ENCODE data around the gene LMNTD1. TPM values are rescaled to one million over a fixed set of nuclear protein-coding genes. Genes with fewer than 3 reads are reported as not detected.

The LMNTD1 gene
- total RNA-seq, 2 experiments from 2014 or later: not detected

DNA sequence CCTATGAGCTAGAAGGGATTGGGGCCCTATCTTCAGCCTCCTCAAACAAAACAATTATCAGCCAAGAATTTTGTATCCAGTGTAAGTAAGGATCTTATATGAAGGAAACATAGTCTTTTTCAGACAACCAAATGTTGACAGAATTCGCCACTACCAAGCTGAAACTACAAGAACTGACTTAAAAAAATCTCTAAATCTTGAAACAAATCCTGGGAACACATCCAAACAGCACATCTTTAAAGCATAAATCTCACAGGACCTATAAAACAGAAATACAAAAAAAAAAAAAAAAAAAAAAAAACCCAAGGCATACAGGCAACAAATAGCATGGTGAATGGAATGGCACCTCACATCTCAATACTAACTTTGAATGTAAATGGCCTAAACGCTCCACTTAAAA lies 41.3 kb upstream of the LMNTD1 start:
- POLR2A ChIA-PET: interaction anchor here (0.7 kb wide), 1 partner anchor 68 kb away, joined by 5 read pairs; no protein-coding TSS in a partner anchor
- no peak overlapping the region for H3K27ac ChIP-seq (ENCODE audit: low read depth, low read length, poor library complexity, severe bottlenecking)
- no peaks in the 10 kb centered on the region for H3K9me2 ChIP-seq (ENCODE audit: insufficient read depth, low read length)
- DNase-seq (ENCODE audit: low spot score): no peak
- intact Hi-C loops (cut with micrococcal nuclease; ENCODE audit: unreplicated experiment): no loop called here
- H3K4me3 ChIP-seq (ENCODE audit: low read depth, low read length, poor library complexity, severe bottlenecking): no peak overlapping the region
- no peaks in the 10 kb centered on the region for H4K20me1 ChIP-seq (ENCODE audit: insufficient read depth, low read length)
- no peaks in the 10 kb centered on the region for H3K36me3 ChIP-seq (ENCODE audit: insufficient read depth, low read length)
- no TSS peak for BruUV-seq (replicated peaks)
- H3K4me2 ChIP-seq (ENCODE audit: low read length): no peak overlapping the region
- H3K79me2 ChIP-seq (ENCODE audit: insufficient read depth, low read depth, low read length): no peaks in the 10 kb centered on the region
- no peak overlapping the region for H2AFZ ChIP-seq (ENCODE audit: low read length)
- CTCF ChIA-PET (ENCODE audit: unreplicated experiment): no interaction called here
- TF ChIP-seq EZH2phosphoT487 (IDR thresholded peaks at IDR 0.05; ENCODE audit: borderline replicate concordance, low read depth, low read length): no peak
- TF ChIP-seq, protein P1, sequence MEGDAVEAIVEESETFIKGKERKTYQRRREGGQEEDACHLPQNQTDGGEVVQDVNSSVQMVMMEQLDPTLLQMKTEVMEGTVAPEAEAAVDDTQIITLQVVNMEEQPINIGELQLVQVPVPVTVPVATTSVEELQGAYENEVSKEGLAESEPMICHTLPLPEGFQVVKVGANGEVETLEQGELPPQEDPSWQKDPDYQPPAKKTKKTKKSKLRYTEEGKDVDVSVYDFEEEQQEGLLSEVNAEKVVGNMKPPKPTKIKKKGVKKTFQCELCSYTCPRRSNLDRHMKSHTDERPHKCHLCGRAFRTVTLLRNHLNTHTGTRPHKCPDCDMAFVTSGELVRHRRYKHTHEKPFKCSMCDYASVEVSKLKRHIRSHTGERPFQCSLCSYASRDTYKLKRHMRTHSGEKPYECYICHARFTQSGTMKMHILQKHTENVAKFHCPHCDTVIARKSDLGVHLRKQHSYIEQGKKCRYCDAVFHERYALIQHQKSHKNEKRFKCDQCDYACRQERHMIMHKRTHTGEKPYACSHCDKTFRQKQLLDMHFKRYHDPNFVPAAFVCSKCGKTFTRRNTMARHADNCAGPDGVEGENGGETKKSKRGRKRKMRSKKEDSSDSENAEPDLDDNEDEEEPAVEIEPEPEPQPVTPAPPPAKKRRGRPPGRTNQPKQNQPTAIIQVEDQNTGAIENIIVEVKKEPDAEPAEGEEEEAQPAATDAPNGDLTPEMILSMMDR (conservative IDR thresholded peaks at IDR 0.05; ENCODE audit: low read length): no peak
- no peaks in the 10 kb centered on the region for H3K4me1 ChIP-seq (ENCODE audit: insufficient read depth, low read length, poor library complexity, severe bottlenecking)
- no peaks in the 10 kb centered on the region for H3K9me3 ChIP-seq (ENCODE audit: low read length)

DNA sequence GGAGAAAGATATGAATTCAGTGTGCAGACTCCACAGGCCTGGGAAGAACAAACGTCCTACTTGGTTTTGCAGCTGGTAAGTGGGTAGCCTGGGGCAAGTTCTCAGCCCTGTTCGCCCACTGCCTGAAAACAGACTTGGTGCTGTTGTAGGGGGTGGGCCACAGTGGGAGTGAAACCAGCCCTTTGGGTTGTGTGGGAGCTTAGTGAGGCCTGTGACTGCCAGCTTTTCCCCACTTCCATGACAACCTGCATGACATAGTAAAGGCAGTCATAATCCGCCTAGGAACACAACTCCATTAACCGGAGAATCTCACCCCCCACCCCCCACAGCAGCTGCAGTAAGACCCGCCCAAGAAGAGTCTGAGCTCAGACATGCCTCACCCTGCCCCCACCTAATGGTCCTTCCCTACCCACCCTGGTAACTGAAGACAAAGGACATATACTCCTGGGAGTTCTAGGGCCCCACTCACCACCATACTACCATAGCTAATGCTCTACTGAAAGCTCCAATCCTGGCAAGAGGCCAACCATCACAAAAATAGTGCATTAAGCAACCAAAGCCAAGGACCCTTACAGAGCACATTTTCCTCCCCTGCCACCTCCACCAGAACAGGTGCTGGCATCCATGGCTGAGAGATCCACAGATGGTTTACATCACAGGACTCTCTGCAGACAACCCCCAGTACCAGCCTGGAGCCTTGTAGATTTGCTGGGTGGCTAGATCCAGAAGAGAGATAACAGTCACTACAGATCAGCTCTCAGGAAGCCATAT lies 39.8 kb upstream of the LMNTD1 start:
- ChIA-PET POLR2A (interaction anchor here (0.6 to 0.7 kb wide), 2 partner anchors 755 to 1037 kb away, joined by 3 to 4 read pairs; no protein-coding TSS in a partner anchor), CTCF (ENCODE audit: unreplicated experiment) (no interaction called here)
- TF ChIP-seq, protein P1 (conservative IDR thresholded peaks at IDR 0.05; ENCODE audit: low read length): no peak
- Histone ChIP-seq H2AFZ (ENCODE audit: low read length) (no peak overlapping the region), H4K20me1 (ENCODE audit: insufficient read depth, low read length) (no peaks in the 10 kb centered on the region), H3K9me2 (ENCODE audit: insufficient read depth, low read length) (no peaks in the 10 kb centered on the region), H3K4me3 (ENCODE audit: low read depth, low read length, poor library complexity, severe bottlenecking) (no peak overlapping the region), H3K79me2 (ENCODE audit: insufficient read depth, low read depth, low read length) (no peaks in the 10 kb centered on the region), H3K27ac (ENCODE audit: low read depth, low read length, poor library complexity, severe bottlenecking) (no peak overlapping the region), H3K36me3 (ENCODE audit: insufficient read depth, low read length) (no peaks in the 10 kb centered on the region), H3K4me1 (ENCODE audit: insufficient read depth, low read length, poor library complexity, severe bottlenecking) (no peaks in the 10 kb centered on the region), H3K9me3 (ENCODE audit: low read length) (no peaks in the 10 kb centered on the region), H3K4me2 (ENCODE audit: low read length) (no peak overlapping the region)
- no peak for DNase-seq (ENCODE audit: low spot score)
- intact Hi-C loops (cut with micrococcal nuclease; ENCODE audit: unreplicated experiment): no loop called here
- no TSS peak for BruUV-seq (replicated peaks)

DNA sequence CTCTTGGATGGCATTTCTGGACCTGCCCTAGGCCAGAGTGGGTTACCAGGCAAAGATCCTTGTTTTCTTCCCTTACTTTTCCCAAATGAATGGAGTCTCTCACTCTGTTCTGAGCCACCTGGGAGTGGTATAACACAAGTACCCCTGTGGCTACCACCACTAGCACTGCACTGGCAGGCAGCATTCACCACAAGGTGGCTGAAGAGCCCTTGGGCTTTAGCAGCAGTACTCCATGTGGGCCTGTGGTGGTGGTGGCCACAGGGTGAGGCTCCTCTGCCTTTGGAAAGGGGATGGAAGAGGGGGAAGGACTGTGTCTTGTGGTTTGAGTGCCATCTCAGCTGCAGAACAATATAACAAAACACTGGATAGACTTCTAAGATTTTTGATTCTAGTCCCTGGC lies 38.1 kb upstream of the LMNTD1 start:
- H3K79me2 ChIP-seq (ENCODE audit: insufficient read depth, low read depth, low read length): no peaks in the 10 kb centered on the region
- no peak overlapping the region for H3K4me3 ChIP-seq (ENCODE audit: low read depth, low read length, poor library complexity, severe bottlenecking)
- no peak overlapping the region for H3K4me2 ChIP-seq (ENCODE audit: low read length)
- ChIA-PET CTCF (ENCODE audit: unreplicated experiment) (no interaction called here), POLR2A (no interaction called here)
- H3K36me3 ChIP-seq (ENCODE audit: insufficient read depth, low read length): no peaks in the 10 kb centered on the region
- H3K27ac ChIP-seq (ENCODE audit: low read depth, low read length, poor library complexity, severe bottlenecking): no peak overlapping the region
- H4K20me1 ChIP-seq (ENCODE audit: insufficient read depth, low read length): no peaks in the 10 kb centered on the region
- no peaks in the 10 kb centered on the region for H3K4me1 ChIP-seq (ENCODE audit: insufficient read depth, low read length, poor library complexity, severe bottlenecking)
- no TSS peak for BruUV-seq (replicated peaks)
- no peak for DNase-seq (ENCODE audit: low spot score)
- TF ChIP-seq, protein P1 (conservative IDR thresholded peaks at IDR 0.05; ENCODE audit: low read length): no peak
- no peak for TF ChIP-seq EZH2phosphoT487 (IDR thresholded peaks at IDR 0.05; ENCODE audit: borderline replicate concordance, low read depth, low read length)
- no peaks in the 10 kb centered on the region for H3K9me3 ChIP-seq (ENCODE audit: low read length)
- intact Hi-C loops (cut with micrococcal nuclease; ENCODE audit: unreplicated experiment): no loop called here
- H2AFZ ChIP-seq (ENCODE audit: low read length): no peak overlapping the region
- H3K9me2 ChIP-seq (ENCODE audit: insufficient read depth, low read length): no peaks in the 10 kb centered on the region
